Fibroblast of villous mesenchyme (primary cell): Measurements from ENCODE around the gene GON4L. TPM values are rescaled to one million over a fixed set of nuclear protein-coding genes. Genes with fewer than 3 reads are reported as not detected.
"Not testable (repeated sequence)": the region's sequence is repeated elsewhere in the genome, so short reads cannot be mapped to it uniquely, and the experiment has no call there.

Source experiments
- DNase-seq: peaks from one replicate; pipeline ENCODE4 v3.0.0-alpha.2; 2010; ENCODE audit warnings: low read depth
- H3K4me3 ChIP-seq: 2 replicates; pipeline ENCODE4 v1.5.1; 2011; ENCODE audit warnings: low read depth, mild to moderate bottlenecking, low read length
- total RNA-seq: library from RNA; depleted of rRNA; stranded (reverse); fragments of >200 nt; gene quantifications from 2 replicates; pipeline ENCODE4 v1.2.3, GENCODE V29; 2012
- TF ChIP-seq, protein P1 (sequence below): IDR thresholded peaks from 2 replicates; pipeline ENCODE4 v1.5.1; 2012; ENCODE audit warnings: low read depth, mild to moderate bottlenecking, low read length; ENCODE audit not compliant: insufficient read depth

GON4L gene
- total RNA-seq, 1 donor, result 42.7 TPM

DNA sequence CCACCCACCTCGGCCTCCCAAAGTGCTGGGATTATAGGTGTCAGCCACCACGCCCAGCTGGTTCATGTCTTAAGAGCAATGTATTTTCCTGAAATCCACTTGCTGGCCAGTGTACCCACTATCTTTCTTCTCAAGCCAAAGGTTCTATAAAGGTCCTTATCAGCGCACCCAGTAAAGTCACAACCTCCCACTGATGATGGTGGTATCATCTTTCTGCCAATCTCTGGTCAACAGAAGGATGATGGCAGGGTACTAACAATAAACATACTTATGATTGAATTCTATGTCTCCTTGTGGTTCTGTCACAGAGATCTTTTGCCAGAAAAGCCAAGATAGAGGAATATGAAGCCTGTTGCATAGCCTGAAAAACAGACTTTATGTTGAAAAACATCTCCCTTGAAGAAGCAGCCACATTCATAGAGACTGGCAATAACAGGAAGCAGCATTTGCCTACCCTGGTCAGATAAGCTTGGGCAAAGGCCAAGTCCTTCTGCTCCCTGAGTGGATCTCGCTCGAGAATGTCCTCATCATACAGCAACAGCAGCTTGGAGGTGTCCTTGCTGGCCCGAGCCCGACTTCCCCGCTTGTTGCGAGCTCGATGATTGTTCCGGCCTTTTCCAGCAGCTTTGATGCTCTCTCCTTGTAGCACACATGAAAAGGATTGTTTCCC is 95.1 kb downstream of the GON4L start:
- no peak for DNase-seq
- H3K4me3 ChIP-seq, result no peak overlapping the region
- TF ChIP-seq, protein P1, sequence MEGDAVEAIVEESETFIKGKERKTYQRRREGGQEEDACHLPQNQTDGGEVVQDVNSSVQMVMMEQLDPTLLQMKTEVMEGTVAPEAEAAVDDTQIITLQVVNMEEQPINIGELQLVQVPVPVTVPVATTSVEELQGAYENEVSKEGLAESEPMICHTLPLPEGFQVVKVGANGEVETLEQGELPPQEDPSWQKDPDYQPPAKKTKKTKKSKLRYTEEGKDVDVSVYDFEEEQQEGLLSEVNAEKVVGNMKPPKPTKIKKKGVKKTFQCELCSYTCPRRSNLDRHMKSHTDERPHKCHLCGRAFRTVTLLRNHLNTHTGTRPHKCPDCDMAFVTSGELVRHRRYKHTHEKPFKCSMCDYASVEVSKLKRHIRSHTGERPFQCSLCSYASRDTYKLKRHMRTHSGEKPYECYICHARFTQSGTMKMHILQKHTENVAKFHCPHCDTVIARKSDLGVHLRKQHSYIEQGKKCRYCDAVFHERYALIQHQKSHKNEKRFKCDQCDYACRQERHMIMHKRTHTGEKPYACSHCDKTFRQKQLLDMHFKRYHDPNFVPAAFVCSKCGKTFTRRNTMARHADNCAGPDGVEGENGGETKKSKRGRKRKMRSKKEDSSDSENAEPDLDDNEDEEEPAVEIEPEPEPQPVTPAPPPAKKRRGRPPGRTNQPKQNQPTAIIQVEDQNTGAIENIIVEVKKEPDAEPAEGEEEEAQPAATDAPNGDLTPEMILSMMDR, result no peak

DNA sequence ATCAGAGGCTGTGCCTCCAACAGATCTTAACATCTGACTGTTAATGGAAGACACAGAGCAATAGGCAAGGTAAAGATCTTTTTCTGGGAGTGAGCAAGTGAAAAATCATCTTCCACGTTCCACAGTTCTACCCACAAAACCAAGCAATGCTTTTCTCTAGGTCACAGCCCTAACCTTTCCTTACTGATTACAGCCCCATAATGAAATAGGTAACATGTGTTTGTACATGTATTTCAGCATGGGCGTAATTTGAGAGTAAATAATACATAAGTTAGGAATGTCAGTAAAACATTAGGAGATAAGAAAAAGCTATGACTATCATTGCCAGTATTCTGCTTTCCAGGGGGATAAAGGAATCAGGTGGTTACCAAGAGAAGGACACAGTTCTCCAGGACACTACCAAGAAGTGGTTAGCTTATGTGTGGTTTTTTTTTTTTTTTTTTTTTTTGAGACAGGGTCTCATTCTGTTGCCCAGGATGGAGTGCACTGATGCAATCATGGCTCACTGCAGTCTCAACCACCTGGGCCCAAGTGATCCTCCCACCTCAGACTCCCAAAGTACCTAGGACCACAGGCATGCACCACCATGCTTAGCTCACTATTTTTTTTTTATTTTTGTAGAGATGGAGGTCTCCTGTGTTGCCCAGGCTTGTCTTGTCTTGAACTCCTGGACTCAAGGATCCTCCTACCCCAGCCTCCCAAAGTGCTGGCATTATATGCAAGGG is 96.1 kb downstream of the GON4L start:
- H3K4me3 ChIP-seq, result no peak overlapping the region
- TF ChIP-seq, protein P1, result no peak
- DNase-seq, result no peak

DNA sequence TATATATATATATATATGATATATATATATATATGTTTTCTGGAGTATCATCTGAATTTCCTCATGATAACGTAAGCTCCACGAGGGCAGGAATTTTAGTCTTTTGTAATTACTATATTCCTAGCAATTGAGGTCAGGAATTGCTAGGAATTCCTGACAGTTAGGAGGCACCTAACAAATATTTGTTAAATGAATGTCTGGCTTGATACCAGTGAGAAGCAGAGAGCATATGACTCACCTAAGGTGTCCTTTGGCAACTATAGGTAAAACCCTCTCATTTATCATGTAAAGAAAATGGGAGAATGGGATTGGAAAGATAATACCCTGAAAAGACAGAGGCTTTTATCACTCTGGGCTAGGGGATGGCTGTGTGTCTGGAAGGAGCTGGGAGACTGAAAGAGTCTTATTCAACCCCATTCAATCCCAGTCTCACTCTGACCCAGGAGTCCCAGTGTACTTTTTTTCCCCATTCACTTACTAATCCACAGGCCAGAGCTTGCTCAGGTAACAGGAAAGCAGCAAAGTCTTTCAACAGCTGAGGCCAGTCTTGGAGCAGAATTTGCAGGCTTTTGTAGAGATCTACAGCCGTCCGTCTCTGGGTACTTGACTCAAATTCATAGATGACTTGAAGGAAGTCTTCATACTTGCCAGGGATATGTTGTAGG is 96.9 kb downstream of the GON4L start:
- no peak overlapping the region for H3K4me3 ChIP-seq
- DNase-seq, result no peak
- TF ChIP-seq, protein P1, result no peak

DNA sequence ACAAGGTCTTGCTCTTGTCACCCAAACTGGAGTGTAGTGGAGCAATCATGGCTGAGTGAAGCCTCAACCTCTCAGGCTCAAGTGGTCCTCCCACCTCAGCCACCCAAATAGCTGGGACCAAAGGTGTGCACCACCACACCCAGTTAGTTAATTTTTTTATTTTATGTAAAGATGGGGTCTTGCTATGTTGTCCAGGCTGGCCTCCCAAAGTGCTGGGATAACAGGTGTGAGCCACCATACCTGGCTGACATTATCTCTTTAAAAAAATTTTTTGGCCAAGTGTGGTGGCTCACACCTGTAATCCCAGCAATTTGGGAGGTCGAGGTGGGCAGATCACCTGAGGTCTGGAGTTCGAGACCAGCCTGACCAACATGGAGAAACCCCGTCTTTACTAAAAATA is 98.0 kb downstream of the GON4L start:
- DNase-seq, result not testable (repeated sequence)

DNA sequence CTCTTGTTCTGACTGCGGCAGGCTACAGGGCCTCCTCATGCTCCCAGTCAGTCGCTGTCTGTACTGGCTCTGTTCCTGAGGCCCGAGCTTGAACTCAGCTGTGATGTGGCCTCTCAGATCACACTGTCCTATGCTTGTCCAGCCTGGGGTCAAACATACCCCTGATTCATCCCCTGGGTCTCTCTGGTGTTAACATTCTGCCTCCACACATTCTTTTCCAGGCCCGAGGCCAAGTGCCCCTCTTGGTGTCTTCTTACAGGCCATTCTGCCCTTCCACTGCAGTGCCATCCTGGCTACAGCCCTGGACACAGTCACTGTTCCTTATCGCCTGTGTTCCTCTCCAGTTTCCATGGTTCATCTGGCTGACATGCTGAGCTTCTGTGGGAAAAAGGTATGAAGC is 108.9 kb downstream of the GON4L start:
- not testable (repeated sequence) for DNase-seq, H3K4me3 ChIP-seq

More for the DNA sequence above, 98.0 kb downstream of the GON4L start:
- H3K4me3 ChIP-seq, result not testable (repeated sequence)

DNA sequence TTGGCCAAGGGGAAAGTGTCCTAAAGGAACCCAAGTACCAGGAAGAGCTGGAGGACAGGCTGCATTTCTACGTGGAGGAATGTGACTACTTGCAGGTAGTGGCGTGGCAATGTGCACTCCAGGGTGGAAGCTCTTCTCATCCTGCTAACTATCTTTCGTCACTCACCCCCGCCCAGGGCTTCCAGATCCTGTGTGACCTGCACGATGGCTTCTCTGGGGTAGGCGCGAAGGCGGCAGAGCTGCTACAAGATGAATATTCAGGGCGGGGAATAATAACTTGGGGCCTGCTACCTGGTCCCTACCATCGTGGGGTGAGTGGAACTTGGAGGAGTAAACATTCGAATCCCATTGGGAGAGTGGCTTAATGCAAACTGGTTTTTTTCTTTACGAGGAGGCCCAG is 109.4 kb downstream of the GON4L start:
- not testable (repeated sequence) for DNase-seq, H3K4me3 ChIP-seq

DNA sequence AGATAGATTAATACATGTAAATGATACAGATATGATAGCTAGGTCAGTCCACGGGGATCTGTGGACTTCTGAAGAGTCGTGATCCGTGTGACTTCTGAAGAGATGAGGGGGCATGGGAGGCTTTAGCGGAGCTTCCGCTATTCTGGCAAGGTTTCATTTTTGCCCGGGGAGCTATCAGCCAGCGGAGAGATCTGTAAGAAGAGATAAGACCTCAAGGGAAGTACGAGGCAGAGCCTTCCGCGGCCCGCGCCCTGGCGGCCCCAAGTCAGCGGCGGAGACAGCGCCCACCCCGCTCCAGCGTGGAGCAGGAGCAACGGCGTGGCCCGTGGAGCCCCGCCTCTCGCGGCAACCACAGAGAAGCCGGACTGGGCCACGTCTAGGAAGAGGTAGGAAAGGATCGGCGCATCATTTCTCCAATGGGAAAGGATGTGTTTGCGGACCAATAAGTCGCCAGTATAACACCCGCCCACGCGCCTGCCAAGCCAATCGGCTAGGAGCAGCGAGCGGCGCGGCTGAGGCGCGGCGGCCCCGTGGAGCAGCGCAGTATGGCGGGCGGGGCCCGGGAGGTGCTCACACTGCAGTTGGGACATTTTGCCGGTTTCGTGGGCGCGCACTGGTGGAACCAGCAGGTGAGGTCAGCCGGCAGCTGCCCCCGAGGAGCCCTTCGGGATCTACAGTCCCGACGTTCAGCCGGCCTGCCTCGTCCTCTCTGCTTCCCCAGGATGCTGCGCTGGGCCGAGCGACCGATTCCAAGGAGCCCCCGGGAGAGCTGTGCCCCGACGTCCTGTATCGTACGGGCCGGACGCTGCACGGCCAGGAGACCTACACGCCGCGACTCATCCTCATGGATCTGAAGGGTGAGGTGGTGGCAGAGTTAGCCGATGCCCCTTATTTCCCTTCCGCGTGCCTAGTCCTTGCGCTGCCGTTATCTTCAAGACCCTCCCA is 111.5 kb downstream of the GON4L start:
- peak; percentile 98 for DNase-seq

DNA sequence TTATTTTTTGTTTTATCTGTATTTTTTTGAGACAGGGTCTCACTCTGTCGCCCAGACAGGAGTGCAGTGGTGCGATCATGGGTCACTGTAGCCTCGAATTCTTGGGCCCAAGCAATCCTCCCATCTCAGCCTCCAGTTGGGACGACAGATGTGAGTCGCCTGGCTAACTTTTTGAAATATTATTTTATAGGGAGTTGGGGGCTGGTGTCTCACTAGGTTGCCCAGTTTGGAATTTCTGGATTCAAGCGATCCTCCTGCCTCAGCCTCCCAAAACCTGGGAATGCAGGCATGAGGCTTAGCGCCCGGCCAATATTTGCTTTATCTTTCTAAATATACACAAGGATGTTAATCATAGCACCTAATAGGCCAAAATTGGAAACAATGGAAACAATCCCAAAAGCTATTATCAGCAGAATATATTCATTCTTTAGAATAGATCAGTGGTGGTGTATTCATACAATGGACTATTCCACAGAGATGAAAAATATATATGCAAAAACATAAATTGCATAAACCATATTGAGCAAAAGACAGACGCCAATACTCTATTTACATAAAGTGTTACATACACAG is 112.2 kb downstream of the GON4L start:
- no peak for DNase-seq
- peak overlapping the region; percentile 74 for H3K4me3 ChIP-seq
- TF ChIP-seq, protein P1, result no peak

More for the DNA sequence above, 111.5 kb downstream of the GON4L start:
- peak overlapping the region; percentile 74 for H3K4me3 ChIP-seq
